ENCODE data around the gene BST2.

BST2 gene

DNA sequence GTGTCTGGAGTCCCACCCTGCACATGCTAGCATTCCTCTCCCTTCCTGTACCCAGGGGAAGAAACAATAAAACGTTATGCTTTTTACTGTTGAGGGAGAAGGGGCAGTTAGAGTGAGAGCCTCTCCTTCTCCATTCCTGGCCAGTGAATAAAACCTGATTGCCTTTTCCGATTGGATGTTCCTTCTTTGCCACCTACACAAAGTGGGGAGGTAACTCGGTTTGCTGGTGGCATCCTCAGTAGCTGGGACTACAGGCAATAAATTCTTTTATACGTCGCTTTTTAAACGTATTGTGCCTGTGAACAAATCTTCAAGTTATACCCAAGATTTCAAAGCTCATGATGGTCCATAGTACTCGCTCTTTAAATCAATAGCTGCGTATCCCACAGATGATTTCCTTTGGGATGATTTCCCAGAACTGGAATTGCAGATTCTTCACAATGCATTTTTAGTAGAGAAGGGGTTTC, 13.8 kb upstream of the BST2 start:
- DNase-seq: no peak

GRCh38 chr19:17418710-17419109, 13.3 kb upstream of the BST2 start:
- no peak for DNase-seq

DNA sequence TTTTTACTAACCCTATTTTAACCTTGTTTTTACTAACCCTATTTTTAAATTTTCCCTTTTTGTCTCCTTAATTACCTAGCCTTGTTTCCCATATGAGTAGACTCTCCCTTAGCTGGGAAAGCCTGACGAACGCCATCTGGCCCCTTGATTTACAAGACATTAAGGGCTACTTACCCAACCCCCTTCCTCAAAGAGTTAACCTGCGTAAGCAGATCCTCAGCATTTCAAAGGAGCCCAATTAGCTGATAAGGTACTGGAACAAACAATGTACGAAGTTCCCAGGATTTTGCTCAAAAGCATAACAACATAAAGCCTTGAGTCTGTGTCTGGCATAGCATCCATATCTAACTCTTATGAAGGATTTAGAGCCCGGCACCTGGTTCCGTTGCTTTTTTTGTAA, 9.7 kb upstream of the BST2 start:
- DNase-seq: no peak

DNA sequence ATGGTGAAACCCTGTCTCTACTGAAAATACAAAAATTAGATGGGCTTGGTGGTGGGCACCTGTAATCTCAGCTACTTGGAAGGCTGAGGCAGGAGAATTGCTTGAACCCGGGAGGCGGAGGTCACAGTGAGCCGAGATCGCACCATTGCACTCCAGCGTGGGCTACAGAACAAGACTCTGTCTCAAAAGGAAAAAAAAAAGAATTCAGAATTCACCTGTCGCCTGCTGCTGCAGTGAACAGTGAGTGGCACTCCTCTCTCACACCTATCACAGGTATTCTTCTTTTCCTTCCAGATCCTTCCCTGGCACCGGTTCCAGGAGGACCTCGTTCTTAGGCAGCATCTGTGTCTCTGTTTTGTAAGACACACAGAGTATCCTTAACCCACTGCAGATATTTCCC, 8.7 kb upstream of the BST2 start:
- no peak for DNase-seq

- DNase-seq: no peak
Observed at GRCh38 chr19:17411801-17412200, 6.4 kb upstream of the BST2 start.

DNA sequence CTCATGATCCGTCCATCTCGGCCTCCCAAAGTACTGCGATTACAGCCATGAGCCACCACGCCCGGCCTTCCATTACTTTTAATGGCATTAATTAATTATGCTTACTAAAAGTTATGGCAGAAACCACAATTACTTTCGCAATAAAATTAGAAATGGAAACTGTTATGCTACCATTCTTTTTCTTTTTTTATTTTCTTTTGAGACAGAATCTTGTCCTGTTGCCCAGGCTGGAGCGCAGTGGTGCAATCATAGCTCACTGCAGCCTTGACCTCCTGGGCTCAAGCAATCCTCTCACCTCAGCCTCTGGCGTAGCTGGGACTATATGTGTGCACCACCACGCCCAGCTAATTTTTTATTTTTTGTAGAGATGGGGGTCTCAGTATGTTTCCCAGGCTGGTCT, 4.6 kb upstream of the BST2 start:
- DNase-seq: no peak

DNA sequence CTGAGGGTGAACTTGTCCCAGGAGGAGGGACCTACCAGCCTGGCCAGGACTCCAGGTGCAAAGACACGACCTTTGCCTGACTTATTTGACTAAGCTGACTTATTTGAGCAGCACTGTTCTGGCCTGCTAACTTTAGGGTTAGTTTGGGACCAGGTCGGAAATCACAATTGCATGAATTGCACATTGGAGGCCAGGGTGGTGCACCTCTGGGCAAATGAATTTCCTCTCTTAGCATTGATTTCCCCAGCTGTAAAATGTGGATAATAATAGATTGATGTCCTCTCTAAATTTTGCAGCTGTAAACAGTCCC, 1.4 kb upstream of the BST2 start:
- no peak for DNase-seq

DNA sequence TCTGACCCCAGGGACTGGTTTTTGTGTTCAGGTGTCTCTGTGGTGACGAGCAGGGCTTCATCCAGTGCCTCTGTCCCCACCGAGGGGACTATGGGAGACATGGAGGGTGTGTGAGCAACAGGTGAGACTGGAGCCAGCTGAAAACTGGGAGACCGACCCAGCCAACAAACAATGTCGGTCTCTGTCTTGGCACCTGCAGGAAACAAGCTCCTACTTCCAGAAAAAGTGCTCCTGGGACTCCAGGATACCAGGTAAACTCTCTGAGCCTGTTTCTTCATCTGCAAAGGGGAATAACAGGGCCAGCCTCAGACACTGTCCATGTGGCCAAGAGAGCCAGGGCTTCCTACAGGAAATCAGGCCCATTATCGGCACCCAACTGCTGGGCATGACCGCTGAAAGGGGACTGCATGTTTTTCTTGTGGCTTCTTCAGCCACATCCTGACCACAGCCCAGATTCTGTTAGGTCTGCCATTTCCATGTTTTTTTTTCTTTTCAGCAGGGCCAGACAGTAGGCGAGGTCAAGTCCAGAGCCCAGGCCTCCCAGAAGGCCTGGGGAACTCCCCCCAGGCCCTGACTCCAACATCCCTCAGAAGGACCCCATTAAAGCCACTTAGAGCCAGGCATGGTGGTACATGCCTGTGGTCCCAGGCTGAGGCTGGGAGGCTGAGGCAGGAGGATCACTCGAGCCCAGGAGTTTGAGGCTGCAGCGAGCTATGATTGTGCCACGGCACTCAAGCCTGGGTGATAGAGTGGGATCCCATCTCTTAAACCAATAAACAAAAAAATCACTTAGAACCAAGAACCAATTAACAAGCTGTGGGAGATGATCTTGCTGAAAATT, 836 bp upstream of the BST2 start:
- peak; percentile 74 to 76 for DNase-seq

DNA sequence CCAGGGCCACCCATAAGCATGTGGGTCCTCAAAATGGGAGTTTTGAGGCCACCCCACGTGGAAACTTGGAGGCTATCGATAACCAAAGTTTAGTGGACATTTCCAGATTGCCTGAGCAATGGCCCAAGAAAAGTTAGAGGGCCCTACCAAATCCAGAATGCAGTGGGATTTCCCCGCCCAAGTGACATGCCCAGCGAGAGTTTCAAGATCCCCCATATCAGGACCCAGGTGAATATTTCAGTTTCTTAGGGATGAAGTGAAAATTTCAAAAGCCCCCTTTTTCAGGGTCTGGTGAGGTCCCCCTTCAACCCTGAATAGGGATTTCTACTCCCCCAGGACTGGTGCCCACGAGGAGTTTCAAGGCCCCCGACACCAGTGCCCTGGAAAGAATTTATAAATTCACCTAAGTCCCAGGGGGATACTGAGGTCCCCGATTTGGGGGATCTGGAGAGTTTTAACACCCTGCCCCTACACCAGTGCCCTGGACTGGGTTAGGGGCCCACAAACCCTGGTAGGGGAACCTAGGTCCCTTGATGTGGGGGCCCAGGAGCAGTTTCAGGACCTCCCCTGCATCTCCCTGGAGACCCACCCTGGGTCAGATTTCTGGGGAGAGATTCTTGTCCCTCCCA, 695 bp downstream of the BST2 start:
- DNase-seq: no peak

DNA sequence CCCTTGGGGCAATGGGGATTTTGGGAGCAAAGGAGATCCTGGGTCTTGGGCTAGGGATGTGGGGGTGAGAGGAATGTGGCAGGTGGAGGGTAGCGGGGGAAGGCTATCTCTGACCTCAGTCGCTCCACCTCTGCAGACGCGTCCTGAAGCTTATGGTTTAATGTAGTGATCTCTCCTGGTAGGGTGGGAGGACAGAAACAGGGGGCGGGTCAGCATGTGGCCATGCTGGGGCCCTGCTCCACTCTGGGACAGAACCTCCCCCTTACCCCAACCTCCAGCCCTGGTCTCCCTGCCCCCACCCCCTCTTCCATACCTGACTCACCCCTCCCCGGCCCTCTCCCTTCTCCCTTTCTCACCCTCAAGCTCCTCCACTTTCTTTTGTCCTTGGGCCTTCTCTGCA, 1.4 kb downstream of the BST2 start:
- DNase-seq: no peak

- no peak for DNase-seq
Observed at GRCh38 chr19:17402982-17403855, 2.2 kb downstream of the BST2 start.

GRCh38 chr19:17401628-17402027, 3.8 kb downstream of the BST2 start:
- DNase-seq: no peak

- no peak for DNase-seq
Observed at GRCh38 chr19:17398902-17399527, 6.4 kb downstream of the BST2 start.

GRCh38 chr19:17394891-17395415, 10.5 kb downstream of the BST2 start:
- peak; percentile 58 to 66 for DNase-seq

DNA sequence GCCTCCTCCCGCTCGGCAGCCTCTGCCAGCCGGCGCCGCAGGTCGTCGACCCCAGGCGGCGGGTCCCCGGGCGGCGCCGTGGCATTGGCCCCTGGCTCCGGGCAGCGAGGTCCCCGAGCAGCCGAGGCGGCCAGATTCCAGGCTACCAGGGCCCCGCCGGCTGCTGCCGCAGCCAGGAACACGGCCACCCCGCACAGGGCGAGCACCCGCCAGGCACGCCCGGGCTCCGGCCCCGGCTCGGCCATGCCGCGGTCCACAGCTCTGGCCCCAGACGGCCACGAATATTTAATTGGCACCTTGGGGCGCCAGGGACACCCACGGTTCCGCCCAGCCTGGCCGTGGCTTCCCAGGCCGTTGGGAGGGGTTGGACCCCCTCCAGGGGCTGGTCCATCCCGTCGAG, 11.5 kb downstream of the BST2 start, which contains the start of gene CCDC194:
Gene CCDC194 (minus strand): TSS at position 283 of the 400 bp plus-strand sequence. CDS start 38 bp downstream, at position 245.
- DNase-seq: no peak

GRCh38 chr19:17393002-17393401, 12.4 kb downstream of the BST2 start:
- DNase-seq: no peak

GRCh38 chr19:17391371-17392151, 13.9 kb downstream of the BST2 start:
- DNase-seq: peak; percentile 40 to 50

GRCh38 chr19:17390665-17391370, 14.6 kb downstream of the BST2 start:
- DNase-seq: peak; percentile 72 to 81

- DNase-seq: no peak
Observed at GRCh38 chr19:17389957-17390664, 15.3 kb downstream of the BST2 start.

- DNase-seq: no peak
Observed at GRCh38 chr19:17389288-17389687, 16.1 kb downstream of the BST2 start.
